Measurements from ENCODE around the gene APOM. TPM values are rescaled to one million over a fixed set of nuclear protein-coding genes. Genes with fewer than 3 reads are reported as not detected.

The APOM gene
- total RNA-seq, result 1 to 10 TPM in 2 of 4 donors, not detected in 2; 2.2 to 5.5 TPM

- 40 to 63% methylated on average over 4 to 8 of the region's 8 CpGs for WGBS, 2 donors (ENCODE audit: low coverage in 1 of 2)
- no peaks in the 10 kb centered on the region for H3K9me3 ChIP-seq
- H3K36me3 ChIP-seq, result no peaks in the 10 kb centered on the region
- no peaks in the 10 kb centered on the region for H3K27me3 ChIP-seq
- TF ChIP-seq POLR2AphosphoS5 (IDR thresholded peaks at IDR 0.05) (no peak), CTCF (IDR thresholded peaks at IDR 0.05) (no peak), POLR2A (IDR thresholded peaks at IDR 0.05) (no peak), EP300 (IDR thresholded peaks at IDR 0.05; ENCODE audit: low read depth) (no peak)
- H3K4me3 ChIP-seq, result no peak within 1 kb of the TSS
- in situ Hi-C loops (cut with MboI; ENCODE audit: low pct_ligation_motif_present in 1 of 4, low pct_unique_long_range_greater_than_20kb in 1 of 4, low sequenced_read_pairs in 3 of 4) (no loop called here), intact Hi-C loops (cut with DNase I; ENCODE audit: low total_unique reads) (no loop called here)
- no peak for DNase-seq
- H3K4me1 ChIP-seq, result peaks cover 20 to 59% (median 43%) of the 10 kb centered on the region in 4 donors
- peak within 1 kb of the TSS in 1 of 4 donors; percentile 4 for H3K27ac ChIP-seq
These were observed at the start of gene APOM for GRCh38 chr6:31655349-31656237. APOM (plus strand) TSS chr6:31655894; CDS start chr6:31655967, 73 bp downstream.

DNA sequence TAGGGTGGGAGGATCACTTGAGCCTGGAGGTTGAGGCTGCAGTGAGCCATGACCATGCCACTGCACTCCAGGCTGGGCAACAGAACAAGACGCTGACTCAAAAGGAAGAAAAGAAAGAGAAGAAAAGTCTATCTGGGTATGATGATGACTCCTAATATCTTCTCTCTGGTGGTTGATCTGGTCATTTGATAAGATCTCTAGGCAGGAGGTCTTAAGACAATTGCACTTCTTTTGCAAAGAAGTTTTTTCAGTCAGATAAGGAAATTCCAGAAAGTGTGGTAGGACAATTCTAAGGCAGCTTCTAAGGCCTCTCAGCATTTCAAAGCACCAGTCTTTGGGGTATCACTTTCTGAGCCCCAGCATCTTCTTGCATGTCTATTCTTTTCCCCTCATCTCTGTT lies 48.4 kb upstream of the APOM start:
- Histone ChIP-seq H3K9me3 (no peaks in the 10 kb centered on the region), H3K4me1 (no peaks in the 10 kb centered on the region), H3K27ac (no peak overlapping the region), H3K4me3 (no peak overlapping the region), H3K27me3 (no peaks in the 10 kb centered on the region), H3K36me3 (no peaks in the 10 kb centered on the region)
- in situ Hi-C loops (cut with MboI; ENCODE audit: low pct_ligation_motif_present in 1 of 4, low pct_unique_long_range_greater_than_20kb in 1 of 4, low sequenced_read_pairs in 3 of 4) (no loop called here), intact Hi-C loops (cut with DNase I; ENCODE audit: low total_unique reads) (no loop called here)
- TF ChIP-seq POLR2A (IDR thresholded peaks at IDR 0.05) (no peak), EP300 (IDR thresholded peaks at IDR 0.05; ENCODE audit: low read depth) (no peak), CTCF (IDR thresholded peaks at IDR 0.05) (no peak), POLR2AphosphoS5 (IDR thresholded peaks at IDR 0.05) (no peak)
- DNase-seq, result no peak
- WGBS, 2 donors (ENCODE audit: low coverage in 1 of 2), result 80% methylated on average over 1 of the region's 1 CpG

DNA sequence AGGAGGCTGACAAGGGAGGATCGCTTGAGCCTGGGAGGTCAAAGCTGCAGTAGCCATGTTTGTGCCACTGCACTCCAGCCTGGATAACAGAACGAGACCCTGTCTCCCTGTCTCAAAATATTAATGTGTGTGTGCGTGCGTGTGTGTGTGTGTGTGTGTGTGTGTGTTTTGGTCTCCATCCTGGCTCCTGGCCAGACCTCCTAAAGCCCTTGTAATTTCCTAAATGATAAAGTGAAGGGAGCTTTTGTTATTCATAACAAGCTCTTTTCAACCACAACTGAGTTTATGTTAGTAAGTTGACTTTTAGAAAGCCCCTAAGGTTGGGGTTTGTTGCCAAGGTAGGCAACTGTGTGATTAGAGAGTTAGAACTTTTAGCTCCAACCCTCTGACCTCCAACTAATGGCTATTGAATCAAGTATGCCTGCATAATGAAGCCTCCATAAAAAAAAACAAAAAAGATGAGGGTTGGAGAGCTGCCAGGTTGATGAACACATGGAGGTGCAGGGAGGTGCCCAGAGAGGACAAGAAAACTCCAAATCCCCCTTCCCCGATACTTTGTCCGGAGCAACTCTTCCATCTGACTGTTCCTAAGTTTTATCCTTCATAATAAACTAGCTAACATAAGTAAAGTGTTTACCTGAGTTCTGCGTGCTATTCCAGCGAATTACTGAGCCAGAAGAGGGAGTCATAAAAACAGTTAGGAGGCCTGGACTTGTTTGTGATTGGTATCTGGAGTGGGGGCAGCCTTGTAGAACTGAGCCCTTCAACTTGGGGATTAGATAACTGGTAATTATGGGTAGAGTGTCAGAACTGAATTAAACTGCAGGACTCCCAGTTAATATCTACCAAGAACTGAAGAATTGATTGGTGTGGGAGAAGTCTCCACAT lies 45.9 kb upstream of the APOM start:
- H3K9me3 ChIP-seq, result no peaks in the 10 kb centered on the region
- H3K27ac ChIP-seq, result no peak overlapping the region
- in situ Hi-C loops (cut with MboI; ENCODE audit: low pct_ligation_motif_present in 1 of 4, low pct_unique_long_range_greater_than_20kb in 1 of 4, low sequenced_read_pairs in 3 of 4), result no loop called here
- TF ChIP-seq EP300 (IDR thresholded peaks at IDR 0.05; ENCODE audit: low read depth), result no peak
- no peak for TF ChIP-seq POLR2AphosphoS5 (IDR thresholded peaks at IDR 0.05)
- no peak for TF ChIP-seq POLR2A (IDR thresholded peaks at IDR 0.05)
- TF ChIP-seq CTCF (IDR thresholded peaks at IDR 0.05), result no peak
- H3K36me3 ChIP-seq, result no peaks in the 10 kb centered on the region
- DNase-seq, result no peak
- no peak overlapping the region for H3K4me3 ChIP-seq
- WGBS, 2 donors (ENCODE audit: low coverage in 1 of 2), result 66% methylated on average over 8 of the region's 8 CpGs; no CpG with 5 or more reads in 1 of the 2 donors
- peaks cover 0 to 12% (median 4%) of the 10 kb centered on the region in 4 donors for H3K4me1 ChIP-seq
- no peaks in the 10 kb centered on the region for H3K27me3 ChIP-seq
- intact Hi-C loops (cut with DNase I; ENCODE audit: low total_unique reads), result no loop called here

GRCh38 chr6:31610968-31611367 lies 44.7 kb upstream of the APOM start:
- Histone ChIP-seq H3K27me3 (no peaks in the 10 kb centered on the region), H3K36me3 (no peaks in the 10 kb centered on the region), H3K27ac (no peak overlapping the region), H3K4me3 (no peak overlapping the region), H3K4me1 (peaks cover 0 to 20% (median 5%) of the 10 kb centered on the region in 4 donors), H3K9me3 (no peaks in the 10 kb centered on the region)
- no peak for TF ChIP-seq POLR2A (IDR thresholded peaks at IDR 0.05)
- no peak for TF ChIP-seq POLR2AphosphoS5 (IDR thresholded peaks at IDR 0.05)
- no peak for TF ChIP-seq CTCF (IDR thresholded peaks at IDR 0.05)
- no peak for TF ChIP-seq EP300 (IDR thresholded peaks at IDR 0.05; ENCODE audit: low read depth)
- in situ Hi-C loops (cut with MboI; ENCODE audit: low pct_ligation_motif_present in 1 of 4, low pct_unique_long_range_greater_than_20kb in 1 of 4, low sequenced_read_pairs in 3 of 4), result no loop called here
- 75 to 76% methylated on average over 4 of the region's 4 CpGs for WGBS, 2 donors (ENCODE audit: low coverage in 1 of 2)
- DNase-seq, result no peak
- intact Hi-C loops (cut with DNase I; ENCODE audit: low total_unique reads), result no loop called here

Measured in transverse colon (tissue), 4 donors.